K562 (cell line): ENCODE data around the gene ABCA13. TPM values are rescaled to one million over a fixed set of nuclear protein-coding genes. Genes with fewer than 3 reads are reported as not detected.

Source experiments
- ATAC-seq: fragments of 200-7000 bp; cut with Tn5 transposase; 3 replicates; pipeline ENCODE4 v1.9.1; 2020; ENCODE audit warnings: moderate library complexity
- BruUV-seq: library from RNA; stranded (reverse); fragments of 400-500 nt; replicated peaks from 2 replicates; lab custom pipeline; 2021; lab: Mats Ljungman, UMichigan
- CTCF ChIA-PET: fragments of 300-600 bp; formaldehyde crosslinking; extraction: SDS; loops from one replicate; lab custom pipeline; 2021; ENCODE audit warnings: low intra/inter-chr PET ratio; lab: Yijun Ruan, JAX
- POLR2A ChIA-PET: fragments of 300-600, 350-650 bp; sonication (Branson Sonifier 250); formaldehyde crosslinking; extraction: SDS; loops from one replicate; lab custom pipeline; 2021; ENCODE audit warnings: antibody characterized with exemption, inconsistent platforms; lab: Yijun Ruan, JAX
- DNase-seq, 4 experiments: peaks; one replicate each; pipeline versions ENCODE4 v3.0.0 to v3.0.0-alpha.2; 2011 to 2018; ENCODE audit warnings: low spot score in 3 of 4, mixed read lengths in 3 of 4; ENCODE audit errors: extremely low read depth in 1 of 4
- FAIRE-seq: peaks from 2 replicates; lab custom pipeline; 2011; peaks lifted over from hg19 to GRCh38; lab: Jason Lieb, UNC
- H2AFZ ChIP-seq: 2 replicates; pipeline ENCODE4 v1.6.0; 2011; ENCODE audit warnings: low read depth, low read length, control low read depth, inconsistent platforms
- H3K27ac ChIP-seq: fragments of 200-600 bp; 3 replicates; pipeline ENCODE4 v1.8.0; 2011; ENCODE audit warnings: low read depth, mild to moderate bottlenecking, control low read depth, inconsistent platforms, low read length, moderate library complexity, mixed read lengths; ENCODE audit errors: extremely low read depth
- H3K27me3 ChIP-seq, 2 experiments: fragments of 300-600 bp in 1 of 2; 2 replicates in 1 of 2; 3 replicates in 1 of 2; pipeline versions ENCODE4 v1.6.0 to v1.8.0; 2011; ENCODE audit warnings: inconsistent platforms in 2 of 2, low read length in 2 of 2, mild to moderate bottlenecking in 1 of 2, mixed read lengths in 1 of 2, moderate library complexity in 1 of 2; ENCODE audit not compliant: control insufficient read depth in 2 of 2, insufficient read depth in 2 of 2
- H3K36me3 ChIP-seq: fragments of 300-600 bp; 3 replicates; pipeline ENCODE4 v1.8.0; 2011; ENCODE audit warnings: mild to moderate bottlenecking, low read length, inconsistent platforms; ENCODE audit not compliant: control insufficient read depth, insufficient read depth
- H3K4me1 ChIP-seq, 2 experiments: fragments of 200-600 bp in 1 of 2; replicated peaks in 1 of 2; 2 replicates in 1 of 2; 3 replicates in 1 of 2; pipeline versions ENCODE4 v1.5.1 to v1.8.0; 2011; ENCODE audit warnings: inconsistent platforms in 2 of 2, low read length in 2 of 2, mild to moderate bottlenecking in 1 of 2, mixed read lengths in 1 of 2, moderate library complexity in 1 of 2; ENCODE audit not compliant: control insufficient read depth in 2 of 2, insufficient read depth in 2 of 2
- H3K4me2 ChIP-seq: 2 replicates; pipeline ENCODE4 v1.6.1; 2011; ENCODE audit warnings: low read length, control low read depth, inconsistent platforms, mixed read lengths; ENCODE audit not compliant: insufficient read depth
- H3K4me3 ChIP-seq: fragments of 200-600 bp; sonication (generic), shearing (Covaris generic); 2 replicates; pipeline ENCODE4 v1.5.1; 2016; ENCODE audit warnings: control low read depth, inconsistent platforms
- H3K79me2 ChIP-seq: fragments of 200-600 bp; 3 replicates; pipeline ENCODE4 v1.8.0; 2011; ENCODE audit warnings: low read length, inconsistent platforms; ENCODE audit not compliant: control insufficient read depth, insufficient read depth
- H3K9ac ChIP-seq, 2 experiments: 2 replicates each; pipeline versions ENCODE4 v1.6.0 to v1.6.1; 2011; ENCODE audit warnings: low read depth in 2 of 2, low read length in 2 of 2, control low read depth in 1 of 2, inconsistent platforms in 1 of 2, mild to moderate bottlenecking in 1 of 2, mixed read lengths in 1 of 2; ENCODE audit not compliant: insufficient read depth in 1 of 2
- H3K9me1 ChIP-seq: one replicate; pipeline ENCODE4 v1.6.0; 2011; ENCODE audit warnings: inconsistent platforms, mild to moderate bottlenecking, low read length, moderate library complexity; ENCODE audit not compliant: control insufficient read depth, insufficient read depth
- H3K9me3 ChIP-seq: replicated peaks from 2 replicates; pipeline ENCODE4 v1.5.1; 2011; ENCODE audit warnings: low read depth, low read length, inconsistent platforms; ENCODE audit not compliant: control insufficient read depth, insufficient read depth
- H4K20me1 ChIP-seq: replicated peaks from 2 replicates; pipeline ENCODE4 v1.6.1; 2011; ENCODE audit warnings: low read length, inconsistent platforms, mixed read lengths; ENCODE audit not compliant: control insufficient read depth, insufficient read depth
- BCOR ChIP-seq: fragments of 450-650 bp; IDR thresholded peaks from 2 replicates; pipeline ENCODE4 v1.6.1; 2016
- ETV5 ChIP-seq: sonication (generic); formaldehyde crosslinking; IDR thresholded peaks from 2 replicates; pipeline ENCODE4 v1.4.0; 2020; ENCODE audit warnings: low read depth, mild to moderate bottlenecking, missing genetic modification reagents
- EWSR1 ChIP-seq: fragments of 450-650 bp; IDR thresholded peaks from 2 replicates; pipeline ENCODE4 v1.6.1; 2018; ENCODE audit warnings: borderline replicate concordance, mild to moderate bottlenecking, low read depth, moderate library complexity; ENCODE audit not compliant: partially characterized antibody
- MEF2D ChIP-seq: conservative IDR thresholded peaks from 2 replicates; pipeline ENCODE4 v1.6.1; 2016; ENCODE audit warnings: low read depth, missing genetic modification characterization, missing compliant biosample characterization
- SRSF1 ChIP-seq: fragments of 200-400 bp; formaldehyde crosslinking; IDR thresholded peaks from 2 replicates; pipeline ENCODE4 v1.6.1; 2017; ENCODE audit warnings: mild to moderate bottlenecking, low read depth, low read length, moderate library complexity
- ZNF354B ChIP-seq: fragments of 250-450 bp; sonication (Bioruptor Pico); IDR thresholded peaks from 2 replicates; pipeline ENCODE4 v1.4.0; 2020
- ZNF561 ChIP-seq: fragments of 450-650 bp; formaldehyde crosslinking; conservative IDR thresholded peaks from 2 replicates; pipeline ENCODE4 v1.4.0; 2020; ENCODE audit warnings: mild to moderate bottlenecking, moderate library complexity
- ZNF589 ChIP-seq: fragments of 200-800 bp; sonication (Bioruptor generic); IDR thresholded peaks from 2 replicates; pipeline ENCODE4 v1.6.1; 2016; ENCODE audit warnings: low read depth, missing genetic modification characterization, missing compliant biosample characterization
- WGBS: fragments of 100-300 bp; shearing (Covaris generic); methylation state at CpG from one replicate; pipeline ENCODE4 v1.1.6; 2016; ENCODE audit warnings: low coverage, mixed read lengths; ENCODE audit not compliant: insufficient coverage; ENCODE audit errors: missing lambda C conversion rate; 5-methylcytosine and 5-hydroxymethylcytosine counted together
- in situ Hi-C: fragments of 300-500 bp; cut with MboI; formaldehyde crosslinking; loops from 4 replicates; pipeline ENCODE4 v1.15.0; 2018; ENCODE audit warnings: inconsistent platforms, mixed read lengths
- intact Hi-C: fragments of 100-400 bp; cut with micrococcal nuclease; formaldehyde crosslinking; loops from 2 replicates; pipeline ENCODE4 v1.14.2; 2022
- polyA plus RNA-seq, 8 experiments: library from polyadenylated mRNA; depleted of rRNA in 4 of 8; stranded (reverse) in 5 of 8; unstranded in 3 of 8; fragments of >200 nt; fragmentation: Nextera tagmentation in 2 of 8; fragmentation: Illumina TruSeq in 1 of 8; extraction: Ambion mirVana in 2 of 8; extraction: Trizol in 1 of 8; gene quantifications; 2 replicates each; pipeline versions ENCODE4 v1.2.1 to v1.2.3, GENCODE V29; 2011 to 2014; ENCODE audit warnings: inconsistent platforms in 1 of 8, missing spikeins in 1 of 8
- total RNA-seq, 7 experiments: library from RNA; depleted of rRNA in 6 of 7; stranded (reverse); fragments of >200 nt in 6 of 7; fragmentation: Illumina TruSeq in 2 of 7; extraction: Trizol in 2 of 7; gene quantifications; 2 replicates each; pipeline versions ENCODE4 v1.2.1 to v1.2.3, GENCODE V29; 2011 to 2021; ENCODE audit warnings: low replicate concordance in 1 of 7
- TF ChIP-seq, protein P1 (sequence below): fragments of 450-650 bp; conservative IDR thresholded peaks from 2 replicates; pipeline ENCODE4 v1.6.1; 2016; ENCODE audit warnings: missing genetic modification characterization, low read depth, mild to moderate bottlenecking, control low read depth, missing compliant biosample characterization
- TF ChIP-seq, protein P2 (sequence below): fragments of 450-650 bp; IDR thresholded peaks from 2 replicates; pipeline ENCODE4 v1.6.1; 2014; ENCODE audit warnings: low read depth, mild to moderate bottlenecking, moderate library complexity, borderline replicate concordance
- TF ChIP-seq, protein P3 (sequence below), 2 experiments: fragments of 450-650 bp in 1 of 2; sonication (generic) in 1 of 2; formaldehyde crosslinking in 1 of 2; IDR thresholded peaks; 2 replicates each; pipeline versions ENCODE4 v1.7.1 to v1.9.0; 2016 to 2022; ENCODE audit warnings: inconsistent platforms in 1 of 2, mild to moderate bottlenecking in 1 of 2, missing genetic modification reagents in 1 of 2

The ABCA13 gene
- total and polyA plus RNA-seq, 9 of the 15 experiments (the other 6 are each of a cell fraction or from before 2014, with no cell fraction given) = 0.14 to 1.5 (median 0.38) TPM

DNA sequence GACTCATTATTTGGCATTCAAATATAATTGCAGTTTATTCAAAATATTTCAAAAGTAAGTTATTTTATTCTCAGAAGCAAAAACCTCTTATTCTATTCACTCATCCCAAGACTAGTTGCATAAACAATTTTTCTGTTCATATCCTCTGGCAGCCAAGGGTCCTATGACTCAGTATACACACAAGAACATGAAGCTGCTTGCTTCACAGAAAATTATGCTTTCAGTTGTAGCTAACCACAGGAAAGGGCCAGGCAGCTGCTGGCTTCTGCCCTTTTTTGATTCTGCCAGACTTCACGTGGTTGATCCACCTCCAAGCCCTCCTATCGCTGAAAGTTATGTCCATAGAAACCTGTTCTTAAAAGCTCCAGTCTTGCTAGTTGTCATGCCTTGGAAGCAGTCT, 108.8 kb downstream of the ABCA13 start:
- 0% methylated on average over 2 of the region's 2 CpGs for WGBS
- Histone ChIP-seq H3K36me3 (no peaks in the 10 kb centered on the region), H3K9me1 (no peaks in the 10 kb centered on the region), H3K9me3 (no peaks in the 10 kb centered on the region), H3K79me2 (no peaks in the 10 kb centered on the region), H2AFZ (no peak overlapping the region), H3K27me3 (no peaks in the 10 kb centered on the region), H4K20me1 (no peaks in the 10 kb centered on the region), H3K4me1 (no peaks in the 10 kb centered on the region), H3K27ac (no peak overlapping the region), H3K4me2 (no peak overlapping the region), H3K9ac (no peak overlapping the region), H3K4me3 (no peak overlapping the region)
- ChIA-PET POLR2A (no interaction called here), CTCF (no interaction called here)
- in situ Hi-C loops = no loop called here
- BruUV-seq = no TSS peak
- FAIRE-seq (no peak), DNase-seq (no peak), ATAC-seq (no peak)
- intact Hi-C loops = no loop called here
- TF ChIP-seq, protein P1, sequence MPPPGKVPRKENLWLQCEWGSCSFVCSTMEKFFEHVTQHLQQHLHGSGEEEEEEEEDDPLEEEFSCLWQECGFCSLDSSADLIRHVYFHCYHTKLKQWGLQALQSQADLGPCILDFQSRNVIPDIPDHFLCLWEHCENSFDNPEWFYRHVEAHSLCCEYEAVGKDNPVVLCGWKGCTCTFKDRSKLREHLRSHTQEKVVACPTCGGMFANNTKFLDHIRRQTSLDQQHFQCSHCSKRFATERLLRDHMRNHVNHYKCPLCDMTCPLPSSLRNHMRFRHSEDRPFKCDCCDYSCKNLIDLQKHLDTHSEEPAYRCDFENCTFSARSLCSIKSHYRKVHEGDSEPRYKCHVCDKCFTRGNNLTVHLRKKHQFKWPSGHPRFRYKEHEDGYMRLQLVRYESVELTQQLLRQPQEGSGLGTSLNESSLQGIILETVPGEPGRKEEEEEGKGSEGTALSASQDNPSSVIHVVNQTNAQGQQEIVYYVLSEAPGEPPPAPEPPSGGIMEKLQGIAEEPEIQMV (tag) = no peak
- no peak for TF ChIP-seq BCOR
- no peak for TF ChIP-seq MEF2D
- TF ChIP-seq ZNF561 (CRISPR knock-in tag) = no peak
- TF ChIP-seq EWSR1 = no peak
- no peak for TF ChIP-seq ETV5
- TF ChIP-seq ZNF354B (CRISPR knock-in tag) = no peak
- no peak for TF ChIP-seq ZNF589
- TF ChIP-seq, protein P2, sequence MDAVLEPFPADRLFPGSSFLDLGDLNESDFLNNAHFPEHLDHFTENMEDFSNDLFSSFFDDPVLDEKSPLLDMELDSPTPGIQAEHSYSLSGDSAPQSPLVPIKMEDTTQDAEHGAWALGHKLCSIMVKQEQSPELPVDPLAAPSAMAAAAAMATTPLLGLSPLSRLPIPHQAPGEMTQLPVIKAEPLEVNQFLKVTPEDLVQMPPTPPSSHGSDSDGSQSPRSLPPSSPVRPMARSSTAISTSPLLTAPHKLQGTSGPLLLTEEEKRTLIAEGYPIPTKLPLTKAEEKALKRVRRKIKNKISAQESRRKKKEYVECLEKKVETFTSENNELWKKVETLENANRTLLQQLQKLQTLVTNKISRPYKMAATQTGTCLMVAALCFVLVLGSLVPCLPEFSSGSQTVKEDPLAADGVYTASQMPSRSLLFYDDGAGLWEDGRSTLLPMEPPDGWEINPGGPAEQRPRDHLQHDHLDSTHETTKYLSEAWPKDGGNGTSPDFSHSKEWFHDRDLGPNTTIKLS = no peak
- TF ChIP-seq, protein P3, sequence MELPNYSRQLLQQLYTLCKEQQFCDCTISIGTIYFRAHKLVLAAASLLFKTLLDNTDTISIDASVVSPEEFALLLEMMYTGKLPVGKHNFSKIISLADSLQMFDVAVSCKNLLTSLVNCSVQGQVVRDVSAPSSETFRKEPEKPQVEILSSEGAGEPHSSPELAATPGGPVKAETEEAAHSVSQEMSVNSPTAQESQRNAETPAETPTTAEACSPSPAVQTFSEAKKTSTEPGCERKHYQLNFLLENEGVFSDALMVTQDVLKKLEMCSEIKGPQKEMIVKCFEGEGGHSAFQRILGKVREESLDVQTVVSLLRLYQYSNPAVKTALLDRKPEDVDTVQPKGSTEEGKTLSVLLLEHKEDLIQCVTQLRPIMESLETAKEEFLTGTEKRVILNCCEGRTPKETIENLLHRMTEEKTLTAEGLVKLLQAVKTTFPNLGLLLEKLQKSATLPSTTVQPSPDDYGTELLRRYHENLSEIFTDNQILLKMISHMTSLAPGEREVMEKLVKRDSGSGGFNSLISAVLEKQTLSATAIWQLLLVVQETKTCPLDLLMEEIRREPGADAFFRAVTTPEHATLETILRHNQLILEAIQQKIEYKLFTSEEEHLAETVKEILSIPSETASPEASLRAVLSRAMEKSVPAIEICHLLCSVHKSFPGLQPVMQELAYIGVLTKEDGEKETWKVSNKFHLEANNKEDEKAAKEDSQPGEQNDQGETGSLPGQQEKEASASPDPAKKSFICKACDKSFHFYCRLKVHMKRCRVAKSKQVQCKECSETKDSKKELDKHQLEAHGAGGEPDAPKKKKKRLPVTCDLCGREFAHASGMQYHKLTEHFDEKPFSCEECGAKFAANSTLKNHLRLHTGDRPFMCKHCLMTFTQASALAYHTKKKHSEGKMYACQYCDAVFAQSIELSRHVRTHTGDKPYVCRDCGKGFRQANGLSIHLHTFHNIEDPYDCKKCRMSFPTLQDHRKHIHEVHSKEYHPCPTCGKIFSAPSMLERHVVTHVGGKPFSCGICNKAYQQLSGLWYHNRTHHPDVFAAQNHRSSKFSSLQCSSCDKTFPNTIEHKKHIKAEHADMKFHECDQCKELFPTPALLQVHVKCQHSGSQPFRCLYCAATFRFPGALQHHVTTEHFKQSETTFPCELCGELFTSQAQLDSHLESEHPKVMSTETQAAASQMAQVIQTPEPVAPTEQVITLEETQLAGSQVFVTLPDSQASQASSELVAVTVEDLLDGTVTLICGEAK (IDR thresholded peaks at IDR 0.05) = no peak
- TF ChIP-seq, protein P3 (CRISPR knock-in tag; IDR thresholded peaks at IDR 0.05) = no peak
- TF ChIP-seq SRSF1 = no peak
